ENCODE results near the gene OLFM2.

GRCh38 chr19:9883231-9883758 is 53.0 kb downstream of the OLFM2 start:
- TF ChIP-seq YY1 (IDR thresholded peaks at IDR 0.05; ENCODE audit: insufficient read depth, insufficient read length) (no peak), ZNF274 (IDR thresholded peaks at IDR 0.05; ENCODE audit: low read depth, low read length) (no peak)
